ENCODE data around the gene PDXP. TPM values are rescaled to one million over a fixed set of nuclear protein-coding genes. Genes with fewer than 3 reads are reported as not detected.

PDXP gene
- total RNA-seq, 1 donor from 2014 or later, result 13.3 TPM

DNA sequence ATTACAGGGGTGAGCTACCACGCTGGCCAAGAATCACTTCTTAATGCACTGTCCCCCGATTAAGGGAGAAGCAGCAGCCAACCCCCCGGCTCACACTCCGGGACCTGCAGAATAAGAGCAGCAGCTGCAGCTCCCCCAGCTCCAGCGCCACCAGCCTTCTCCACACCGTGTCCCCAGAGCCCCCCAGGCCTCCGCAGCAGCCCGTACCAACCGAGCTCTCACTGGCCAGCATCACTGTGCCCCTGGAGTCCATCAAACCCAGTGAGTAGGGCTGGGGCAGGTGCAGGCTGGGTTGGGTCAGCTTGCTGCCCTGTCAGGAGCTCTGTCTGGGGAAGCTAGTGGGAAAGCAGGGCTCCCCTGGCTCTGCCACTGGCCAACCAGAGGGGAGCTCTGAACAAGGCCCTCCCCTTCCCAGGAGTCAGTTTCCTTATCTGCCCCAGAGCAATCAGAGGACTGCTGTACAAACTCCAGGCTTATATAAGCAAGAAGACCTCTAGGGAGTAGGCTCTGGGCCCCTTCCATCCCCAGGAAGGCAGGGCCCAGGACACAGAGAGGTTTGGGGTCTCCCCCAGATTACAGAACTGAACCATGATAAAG lies 27.6 kb upstream of the PDXP start:
- no peak for DNase-seq (ENCODE audit: low read depth)
- H3K36me3 ChIP-seq (ENCODE audit: control insufficient read depth, insufficient read depth, low read length), result peaks cover 5% of the 10 kb centered on the region
- no peaks in the 10 kb centered on the region for H3K27me3 ChIP-seq (ENCODE audit: control insufficient read depth, insufficient read depth, low read length)
- no peak for TF ChIP-seq CTCF (IDR thresholded peaks at IDR 0.05; ENCODE audit: insufficient read depth, low read length, poor library complexity, severe bottlenecking)
- no peak overlapping the region for H3K4me3 ChIP-seq (ENCODE audit: low read depth, low read length)

DNA sequence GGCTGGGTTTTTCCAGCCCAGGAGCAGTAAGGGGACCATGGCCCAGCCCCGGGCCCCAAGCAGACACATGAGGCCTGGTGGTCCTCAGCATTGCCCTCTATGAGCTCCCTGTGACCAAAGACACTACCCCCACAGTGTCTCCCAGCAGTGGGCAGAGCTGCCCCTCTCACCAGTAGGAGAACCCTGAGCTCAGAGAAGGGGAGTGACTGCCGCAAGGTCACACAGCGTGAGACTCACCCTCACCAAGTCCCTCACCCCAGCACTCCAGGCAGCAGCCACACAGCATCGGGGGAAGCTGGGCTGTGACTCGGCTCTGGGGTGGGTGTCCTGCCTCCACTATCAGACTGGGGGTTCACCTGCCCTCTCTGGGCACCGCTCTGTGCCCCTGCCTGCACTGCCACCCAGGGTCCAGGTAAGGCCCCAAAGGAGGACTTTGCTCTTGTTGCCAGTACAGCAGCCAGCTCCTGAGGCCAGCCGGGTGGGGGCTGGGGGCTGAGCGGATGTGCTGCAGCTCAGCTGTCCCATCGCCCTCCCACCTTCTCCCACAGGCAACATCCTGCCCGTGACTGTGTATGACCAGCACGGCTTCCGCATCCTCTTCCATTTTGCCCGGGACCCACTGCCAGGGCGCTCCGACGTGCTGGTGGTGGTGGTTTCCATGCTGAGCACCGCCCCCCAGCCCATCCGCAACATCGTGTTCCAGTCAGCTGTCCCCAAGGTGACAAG lies 26.9 kb upstream of the PDXP start:
- Histone ChIP-seq H3K27me3 (ENCODE audit: control insufficient read depth, insufficient read depth, low read length) (no peaks in the 10 kb centered on the region), H3K36me3 (ENCODE audit: control insufficient read depth, insufficient read depth, low read length) (peaks cover 5% of the 10 kb centered on the region), H3K4me3 (ENCODE audit: low read depth, low read length) (no peak overlapping the region)
- no peak for DNase-seq (ENCODE audit: low read depth)
- TF ChIP-seq CTCF (IDR thresholded peaks at IDR 0.05; ENCODE audit: insufficient read depth, low read length, poor library complexity, severe bottlenecking), result no peak

DNA sequence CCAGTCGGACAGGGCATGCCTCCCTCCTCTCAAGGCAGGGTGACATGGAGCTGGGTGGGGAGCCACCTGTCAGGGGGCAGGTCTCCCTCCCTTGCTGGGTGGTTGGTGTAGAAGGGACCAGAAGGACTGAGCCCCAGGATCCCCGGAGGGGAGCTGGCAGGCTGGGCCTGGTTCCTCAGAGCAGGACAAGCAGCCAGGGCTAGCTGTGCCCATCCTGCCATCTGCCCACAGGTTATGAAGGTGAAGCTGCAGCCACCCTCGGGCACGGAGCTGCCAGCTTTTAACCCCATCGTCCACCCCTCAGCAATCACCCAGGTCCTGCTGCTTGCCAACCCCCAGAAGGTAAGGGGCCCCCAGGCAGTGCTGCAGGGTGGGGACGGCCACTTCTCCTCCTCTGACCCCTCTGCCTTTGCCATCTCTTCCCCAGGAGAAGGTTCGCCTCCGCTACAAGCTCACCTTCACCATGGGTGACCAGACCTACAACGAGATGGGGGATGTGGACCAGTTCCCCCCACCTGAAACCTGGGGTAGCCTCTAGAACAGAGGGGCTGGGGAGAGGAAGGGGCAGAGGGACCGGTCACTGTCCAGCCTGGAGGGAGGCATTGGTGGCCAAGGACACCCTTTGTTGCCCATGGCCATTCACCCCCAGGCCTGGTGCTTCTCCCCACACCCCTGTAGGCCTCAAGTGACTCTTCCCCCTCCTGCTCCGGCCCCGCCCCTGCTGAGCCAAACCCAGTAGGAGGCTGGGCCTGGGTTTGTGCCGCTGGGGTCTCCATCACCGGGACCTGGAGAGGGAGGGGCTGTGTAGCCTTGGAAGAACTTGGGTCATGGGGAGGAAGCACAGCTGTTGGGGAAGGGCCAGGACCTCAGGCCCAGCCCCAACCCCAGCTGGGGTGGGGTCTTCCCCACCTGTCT lies 26.1 kb upstream of the PDXP start:
- H3K36me3 ChIP-seq (ENCODE audit: control insufficient read depth, insufficient read depth, low read length), result peaks cover 5% of the 10 kb centered on the region
- H3K4me3 ChIP-seq (ENCODE audit: low read depth, low read length), result no peak overlapping the region
- DNase-seq (ENCODE audit: low read depth), result no peak
- H3K27me3 ChIP-seq (ENCODE audit: control insufficient read depth, insufficient read depth, low read length), result no peaks in the 10 kb centered on the region
- no peak for TF ChIP-seq CTCF (IDR thresholded peaks at IDR 0.05; ENCODE audit: insufficient read depth, low read length, poor library complexity, severe bottlenecking)

GRCh38 chr22:37633089-37633624 lies 25.4 kb upstream of the PDXP start:
- no peak for DNase-seq (ENCODE audit: low read depth)
- no peaks in the 10 kb centered on the region for H3K27me3 ChIP-seq (ENCODE audit: control insufficient read depth, insufficient read depth, low read length)
- TF ChIP-seq CTCF (IDR thresholded peaks at IDR 0.05; ENCODE audit: insufficient read depth, low read length, poor library complexity, severe bottlenecking), result no peak
- H3K36me3 ChIP-seq (ENCODE audit: control insufficient read depth, insufficient read depth, low read length), result peaks cover 3% of the 10 kb centered on the region
- H3K4me3 ChIP-seq (ENCODE audit: low read depth, low read length), result no peak overlapping the region

DNA sequence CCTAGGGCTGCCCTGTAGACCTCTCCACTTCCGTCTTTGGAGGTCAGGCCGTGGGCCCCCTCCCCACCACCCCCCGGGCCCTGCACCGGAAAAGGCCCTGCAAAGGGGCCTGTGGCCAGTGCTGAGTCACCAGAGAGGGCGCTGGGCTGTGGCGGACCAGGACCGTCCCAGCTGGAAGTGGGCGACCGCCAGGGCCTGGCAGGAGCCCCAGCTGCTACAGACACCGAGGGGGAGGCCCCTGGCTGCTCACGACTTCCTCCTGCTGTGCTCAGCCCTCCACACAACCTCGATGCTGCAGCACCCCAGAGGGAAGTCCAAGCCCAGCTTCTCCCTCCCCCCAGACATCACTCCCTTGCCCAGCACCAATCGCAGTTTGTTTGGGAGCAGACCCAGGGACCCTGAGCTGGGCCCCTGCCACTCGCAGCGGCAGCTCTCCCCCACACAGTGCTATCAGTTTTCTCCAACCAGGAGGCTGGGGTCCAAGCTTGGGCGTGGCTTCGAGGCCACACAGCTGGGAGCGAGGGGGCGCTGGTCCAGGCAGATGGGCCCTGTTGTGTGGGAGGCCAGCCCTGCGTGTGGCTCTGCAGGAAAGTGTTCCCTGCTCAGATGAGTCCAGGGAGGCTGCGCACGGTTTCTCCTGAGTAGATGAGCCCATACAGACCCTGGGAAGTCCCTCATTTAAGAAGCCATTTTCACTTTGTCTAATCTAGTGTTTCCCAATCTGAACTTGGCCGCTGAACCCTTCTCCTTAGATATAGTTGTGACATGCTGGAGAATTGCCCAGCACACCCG lies 24.7 kb upstream of the PDXP start:
- no peak overlapping the region for H3K4me3 ChIP-seq (ENCODE audit: low read depth, low read length)
- peaks cover 3% of the 10 kb centered on the region for H3K36me3 ChIP-seq (ENCODE audit: control insufficient read depth, insufficient read depth, low read length)
- no peaks in the 10 kb centered on the region for H3K27me3 ChIP-seq (ENCODE audit: control insufficient read depth, insufficient read depth, low read length)
- TF ChIP-seq CTCF (IDR thresholded peaks at IDR 0.05; ENCODE audit: insufficient read depth, low read length, poor library complexity, severe bottlenecking), result no peak
- peak; percentile 47 for DNase-seq (ENCODE audit: low read depth)
